Stomach (tissue), 9 donors: ENCODE measurements around the gene SGCB. TPM values are rescaled to one million over a fixed set of nuclear protein-coding genes. Genes with fewer than 3 reads are reported as not detected.

Source experiments
- DNase-seq, 2 donors: peaks; one replicate each; pipeline versions ENCODE4 v3.0.0 to v3.0.0-alpha.2; 2013 to 2019
- H3K27ac ChIP-seq, 5 donors: fragments of 200-600 bp in 4 of 5; sonication (generic) in 4 of 5; one replicate each; pipeline ENCODE4 v1.5.1; 2013 to 2019; ENCODE audit warnings: mild to moderate bottlenecking in 1 of 5, moderate library complexity in 1 of 5
- H3K27me3 ChIP-seq, 3 donors: fragments of 200-600 bp; sonication (generic); one replicate each; pipeline ENCODE4 v1.5.1; 2017 to 2019; ENCODE audit warnings: mixed run types in 1 of 3
- H3K36me3 ChIP-seq, 4 donors: fragments of 200-600 bp; sonication (generic); 1 replicate in 3 of 4; 2 replicates in 1 of 4; pipeline ENCODE4 v1.5.1; 2016 to 2019
- H3K4me1 ChIP-seq, 4 donors: fragments of 200-600 bp; sonication (generic); one replicate each; pipeline ENCODE4 v1.5.1; 2016 to 2019
- H3K4me3 ChIP-seq, 4 donors: fragments of 200-600 bp; sonication (generic) in 3 of 4; one replicate each; pipeline ENCODE4 v1.5.1; 2016 to 2019; ENCODE audit warnings: mild to moderate bottlenecking in 1 of 4
- H3K9me3 ChIP-seq, 4 donors: fragments of 200-600 bp; sonication (generic); one replicate each; pipeline ENCODE4 v1.5.1; 2016 to 2019
- EP300 ChIP-seq: sonication (generic); formaldehyde crosslinking; IDR thresholded peaks from one replicate; pipeline ENCODE4 v1.6.1; 2017; ENCODE audit warnings: antibody characterized with exemption
- POLR2A ChIP-seq, 4 donors: fragments of 450-650 bp; IDR thresholded peaks; one replicate each; pipeline ENCODE4 v1.6.1; 2016; ENCODE audit warnings: antibody characterized with exemption in 4 of 4, control low read depth in 2 of 4, mild to moderate bottlenecking in 1 of 4, moderate library complexity in 1 of 4
- POLR2AphosphoS5 ChIP-seq, 3 donors: sonication (generic); formaldehyde crosslinking; IDR thresholded peaks; one replicate each; pipeline ENCODE4 v1.6.1; 2016; ENCODE audit warnings: antibody characterized with exemption in 3 of 3
- WGBS, 5 donors: extraction: QIAGEN DNeasy Blood & Tissue Kit in 3 of 5; methylation state at CpG; one replicate each; pipeline versions ENCODE4 v1.1.5 to v1.1.7; 2013 to 2018; 5-methylcytosine and 5-hydroxymethylcytosine counted together
- intact Hi-C: fragments of 100-400 bp; cut with DNase I; formaldehyde crosslinking; loops from one replicate; pipeline ENCODE4 v1.15.1; 2023; ENCODE audit warnings: low total_unique reads
- polyA plus RNA-seq, 3 donors: library from polyadenylated mRNA; stranded (reverse); fragments of 200-250 nt; gene quantifications; one replicate each; pipeline ENCODE4 v1.2.3, GENCODE V29; 2013
- small RNA-seq, 4 donors: library from RNA; depleted of rRNA; stranded (forward); fragments of <200 nt; gene quantifications; one replicate each; pipeline ENCODE3, GENCODE V24; 2016
- total RNA-seq, 5 donors: library from RNA; depleted of rRNA; stranded (reverse); fragments of >200 nt; gene quantifications; one replicate each; pipeline versions ENCODE4 v1.1.0 to v1.2.3, GENCODE V29; 2014 to 2016
- TF ChIP-seq, protein P1 (sequence below), 7 experiments: fragments of 450-650 bp in 4 of 7; fragments of 200-600 bp in 3 of 7; sonication (generic) in 3 of 7; IDR thresholded peaks; one replicate each; pipeline ENCODE4 v1.5.1; 2016 to 2019; ENCODE audit warnings: antibody characterized with exemption in 7 of 7, control low read depth in 2 of 7, mild to moderate bottlenecking in 1 of 7
- donor health status: healthy with polysubstance abuse.
- donor health status: Bipolar disorder and iron deficiency.
- donor health status: healthy.

SGCB gene
- total and polyA plus RNA-seq, 8 donors, result 2.9 to 34.3 (median 9.5) TPM

GRCh38 chr4:51999250-51999649 is 38.8 kb downstream of the SGCB start:
- WGBS, 5 donors, result 64 to 77% (median 67%) methylated on average over 5 of the region's 5 CpGs

GRCh38 chr4:51998837-51999236 is 39.3 kb downstream of the SGCB start:
- intact Hi-C loops, result no loop called here
- Histone ChIP-seq H3K4me3 (no peak overlapping the region), H3K36me3 (no peaks in the 10 kb centered on the region), H3K27ac (no peak overlapping the region), H3K27me3 (no peaks in the 10 kb centered on the region), H3K9me3 (no peaks in the 10 kb centered on the region), H3K4me1 (no peaks in the 10 kb centered on the region)
- TF ChIP-seq POLR2A (IDR thresholded peaks at IDR 0.05) (no peak), EP300 (no peak), POLR2AphosphoS5 (IDR thresholded peaks at IDR 0.05) (no peak)
- TF ChIP-seq, protein P1, sequence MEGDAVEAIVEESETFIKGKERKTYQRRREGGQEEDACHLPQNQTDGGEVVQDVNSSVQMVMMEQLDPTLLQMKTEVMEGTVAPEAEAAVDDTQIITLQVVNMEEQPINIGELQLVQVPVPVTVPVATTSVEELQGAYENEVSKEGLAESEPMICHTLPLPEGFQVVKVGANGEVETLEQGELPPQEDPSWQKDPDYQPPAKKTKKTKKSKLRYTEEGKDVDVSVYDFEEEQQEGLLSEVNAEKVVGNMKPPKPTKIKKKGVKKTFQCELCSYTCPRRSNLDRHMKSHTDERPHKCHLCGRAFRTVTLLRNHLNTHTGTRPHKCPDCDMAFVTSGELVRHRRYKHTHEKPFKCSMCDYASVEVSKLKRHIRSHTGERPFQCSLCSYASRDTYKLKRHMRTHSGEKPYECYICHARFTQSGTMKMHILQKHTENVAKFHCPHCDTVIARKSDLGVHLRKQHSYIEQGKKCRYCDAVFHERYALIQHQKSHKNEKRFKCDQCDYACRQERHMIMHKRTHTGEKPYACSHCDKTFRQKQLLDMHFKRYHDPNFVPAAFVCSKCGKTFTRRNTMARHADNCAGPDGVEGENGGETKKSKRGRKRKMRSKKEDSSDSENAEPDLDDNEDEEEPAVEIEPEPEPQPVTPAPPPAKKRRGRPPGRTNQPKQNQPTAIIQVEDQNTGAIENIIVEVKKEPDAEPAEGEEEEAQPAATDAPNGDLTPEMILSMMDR (IDR thresholded peaks at IDR 0.05), result no peak
- no peak for DNase-seq

More at GRCh38 chr4:51999250-51999649, 38.8 kb downstream of the SGCB start:
- no peak for TF ChIP-seq POLR2A (IDR thresholded peaks at IDR 0.05)
- TF ChIP-seq, protein P1 (IDR thresholded peaks at IDR 0.05), result no peak
- no peak for TF ChIP-seq EP300
- TF ChIP-seq POLR2AphosphoS5 (IDR thresholded peaks at IDR 0.05), result no peak
- no peaks in the 10 kb centered on the region for H3K27me3 ChIP-seq
- no peak overlapping the region for H3K27ac ChIP-seq
- H3K4me3 ChIP-seq, result no peak overlapping the region
- intact Hi-C loops, result no loop called here
- no peaks in the 10 kb centered on the region for H3K36me3 ChIP-seq
- H3K9me3 ChIP-seq, result no peaks in the 10 kb centered on the region
- no peaks in the 10 kb centered on the region for H3K4me1 ChIP-seq
- no peak for DNase-seq

DNA sequence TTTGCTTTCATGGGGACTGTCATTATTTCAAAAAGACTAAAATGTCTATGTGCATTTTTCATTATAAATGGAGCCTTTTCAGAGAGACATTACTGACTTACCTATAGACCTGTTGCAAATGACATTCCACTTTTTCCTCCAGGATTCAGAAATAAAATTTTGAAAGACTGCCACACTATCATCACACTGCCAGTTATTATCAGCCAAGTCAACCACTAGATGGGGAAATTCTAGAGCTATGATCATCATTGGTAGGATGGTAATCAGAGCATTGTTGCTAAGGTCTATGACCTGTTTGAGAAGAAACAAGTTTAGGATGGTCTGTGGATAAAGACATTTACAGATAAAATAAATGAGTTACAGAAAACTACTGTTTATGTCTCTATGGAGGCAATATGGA is 40.5 kb downstream of the SGCB start:
- Histone ChIP-seq H3K27me3 (no peaks in the 10 kb centered on the region), H3K36me3 (no peaks in the 10 kb centered on the region), H3K4me3 (no peak overlapping the region), H3K27ac (no peak overlapping the region), H3K9me3 (no peaks in the 10 kb centered on the region), H3K4me1 (no peaks in the 10 kb centered on the region)
- DNase-seq, result no peak
- TF ChIP-seq EP300 (no peak), POLR2AphosphoS5 (IDR thresholded peaks at IDR 0.05) (no peak), POLR2A (IDR thresholded peaks at IDR 0.05) (no peak)
- TF ChIP-seq, protein P1 (IDR thresholded peaks at IDR 0.05), result no peak
- intact Hi-C loops, result no loop called here

DNA sequence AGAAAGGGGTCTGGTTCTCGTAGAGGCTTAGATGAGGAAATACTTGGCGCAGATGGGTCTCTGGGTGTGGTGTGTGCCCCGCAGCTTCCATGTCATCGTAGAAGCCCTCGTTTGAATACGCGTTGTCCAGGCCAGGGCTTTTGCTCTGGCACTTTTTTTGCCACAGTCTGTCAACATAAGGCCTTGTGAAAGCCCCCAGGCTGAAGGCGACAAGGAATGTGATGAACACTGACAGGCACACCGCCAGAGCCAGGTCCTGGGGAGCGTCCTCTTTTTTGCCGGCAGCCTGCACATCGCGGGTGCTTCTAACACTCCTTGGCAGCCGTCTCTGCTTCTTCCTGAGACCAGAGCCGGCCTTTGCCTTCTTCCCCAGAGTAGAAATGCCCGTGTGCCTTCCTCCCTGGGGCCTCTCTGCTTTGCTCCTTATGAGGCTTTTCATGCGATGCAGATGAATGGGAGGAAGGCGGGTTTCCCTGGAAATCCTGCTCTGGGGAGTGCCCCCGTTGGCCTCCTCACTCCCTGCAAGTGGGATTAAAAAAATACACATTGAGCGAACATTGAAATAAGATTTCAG is 42.4 kb downstream of the SGCB start:
- no peak overlapping the region for H3K4me3 ChIP-seq
- TF ChIP-seq POLR2AphosphoS5 (IDR thresholded peaks at IDR 0.05), result no peak
- TF ChIP-seq, protein P1 (IDR thresholded peaks at IDR 0.05), result no peak
- TF ChIP-seq POLR2A (IDR thresholded peaks at IDR 0.05), result no peak
- TF ChIP-seq EP300, result no peak

More for the DNA sequence above, 42.4 kb downstream of the SGCB start:
- intact Hi-C loops, result no loop called here
- peaks cover 0 to 9% (median 6%) of the 10 kb centered on the region in 4 donors for H3K9me3 ChIP-seq
- no peaks in the 10 kb centered on the region for H3K36me3 ChIP-seq
- no peaks in the 10 kb centered on the region for H3K27me3 ChIP-seq
- WGBS, 5 donors, result 63 to 73% (median 66%) methylated on average over 20 of the region's 20 CpGs
- no peak overlapping the region for H3K27ac ChIP-seq
- no peaks in the 10 kb centered on the region for H3K4me1 ChIP-seq
- no peak for DNase-seq

Small RNA genes lying within 50 kb of the gene (small RNA-seq; reads per million reads assigned to genes)
- gene AC104784.1, result 0 reads per million in 4 donors

Other genes with a start within 250 kb of the SGCB start
- 10 to 100 TPM in 4 of 5 donors, 1 to 10 TPM in 1; 5.8 to 84.6 (median 51.4) TPM for gene DCUN1D4, start 195.1 kb downstream of the SGCB start, total RNA-seq
- gene DCUN1D4, start 195.1 kb downstream of the SGCB start, polyA plus RNA-seq, result 10 to 100 TPM in 2 of 3 donors, 1 to 10 TPM in 1; 9.7 to 13.9 (median 12.7) TPM
- gene LRRC66, start 17.9 kb downstream of the SGCB start, total RNA-seq, result 1 to 10 TPM in 3 of 5 donors, not detected in 2; 2.9 to 5.1 (median 3.6) TPM
- 1 to 10 TPM in 1 of 3 donors, under 1 TPM in 2; 0.12 to 2.1 (median 0.18) TPM for gene LRRC66, start 17.9 kb downstream of the SGCB start, polyA plus RNA-seq
- gene SPATA18, start 13.0 kb upstream of the SGCB start, total RNA-seq, result 10 to 100 TPM in 2 of 5 donors, 1 to 10 TPM in 2, not detected in 1; 1.8 to 21.1 (median 12.5) TPM
- 1 to 10 TPM; 1.8 to 3.9 (median 3.3) TPM for gene SPATA18, start 13.0 kb upstream of the SGCB start, polyA plus RNA-seq